Measurements from ENCODE around the gene WNT4.

The WNT4 gene

DNA sequence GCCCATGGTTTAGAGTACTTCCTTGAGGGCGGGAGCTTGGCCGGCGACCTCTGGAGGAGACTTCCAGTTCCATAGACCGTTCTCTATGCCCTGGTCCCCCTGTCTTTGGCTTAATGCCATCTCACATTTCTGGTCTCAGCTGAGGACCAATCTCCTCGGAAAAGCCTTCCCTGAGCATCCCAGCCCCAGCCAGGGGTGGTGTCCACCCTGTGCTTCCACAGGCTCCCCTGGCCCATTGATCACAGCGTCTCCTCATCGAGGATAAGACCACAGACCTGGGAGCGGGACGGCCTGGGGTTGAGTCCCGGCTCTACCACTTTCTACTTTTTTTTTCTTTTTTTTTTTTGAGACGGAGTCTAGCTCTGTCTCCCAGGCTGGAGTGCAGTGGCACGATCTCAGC, 14.5 kb downstream of the WNT4 start:
- no peak for DNase-seq

- no peak for DNase-seq
Measured at GRCh38 chr1:22127731-22128130, 15.2 kb downstream of the WNT4 start.

GRCh38 chr1:22127248-22127647, 15.6 kb downstream of the WNT4 start:
- no peak for DNase-seq

DNA sequence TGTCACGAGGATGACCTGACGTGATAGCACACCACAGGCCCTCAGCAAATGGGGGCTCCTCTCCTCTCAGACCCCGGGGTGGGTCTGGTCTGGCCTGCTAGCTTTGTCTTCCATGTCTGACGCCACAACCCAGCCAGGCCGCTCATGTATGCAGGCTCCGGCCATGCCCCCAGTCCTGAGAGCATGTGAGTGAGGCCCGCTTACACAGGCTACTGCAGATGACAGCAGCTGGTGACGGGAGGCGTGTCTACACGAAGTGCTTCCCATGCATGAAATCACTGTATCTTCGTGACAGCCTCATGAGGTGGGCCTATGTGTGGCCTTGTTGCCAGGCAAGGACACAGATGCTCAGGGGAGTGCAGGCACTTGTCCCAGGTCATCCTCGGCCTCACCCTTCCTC, 16.4 kb downstream of the WNT4 start:
- no peak for DNase-seq

DNA sequence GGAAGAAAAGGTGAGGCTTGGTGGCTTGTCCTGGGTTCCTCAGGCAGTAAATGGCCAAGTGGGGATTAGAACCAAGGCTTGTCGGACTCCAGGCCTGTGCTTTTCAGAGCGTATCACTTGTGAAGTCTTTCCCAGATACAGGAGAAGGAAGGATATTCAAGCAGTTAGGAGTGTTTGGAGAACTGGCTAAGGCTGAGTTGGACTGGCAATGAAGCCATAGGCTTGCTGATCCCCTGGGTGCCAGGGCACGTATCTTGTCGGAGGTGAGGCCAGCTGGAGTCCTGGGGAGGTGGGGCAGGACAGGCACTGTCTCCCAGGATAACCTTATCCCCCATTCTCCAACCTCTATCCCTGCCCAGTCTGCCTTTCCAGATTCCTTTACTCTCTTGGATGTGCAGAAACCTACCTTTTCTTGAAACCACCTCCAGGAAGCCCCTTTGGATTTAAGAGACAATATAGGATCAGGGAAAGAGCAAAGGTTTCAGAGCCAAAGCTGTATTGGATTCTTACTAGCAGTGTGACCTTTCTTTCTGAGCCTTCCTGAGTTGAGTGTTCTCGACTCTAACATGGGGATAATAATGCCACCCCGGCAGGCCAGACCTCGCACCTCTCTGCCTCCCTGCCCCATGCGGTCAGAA, 18.2 kb downstream of the WNT4 start:
- no peak for DNase-seq

DNA sequence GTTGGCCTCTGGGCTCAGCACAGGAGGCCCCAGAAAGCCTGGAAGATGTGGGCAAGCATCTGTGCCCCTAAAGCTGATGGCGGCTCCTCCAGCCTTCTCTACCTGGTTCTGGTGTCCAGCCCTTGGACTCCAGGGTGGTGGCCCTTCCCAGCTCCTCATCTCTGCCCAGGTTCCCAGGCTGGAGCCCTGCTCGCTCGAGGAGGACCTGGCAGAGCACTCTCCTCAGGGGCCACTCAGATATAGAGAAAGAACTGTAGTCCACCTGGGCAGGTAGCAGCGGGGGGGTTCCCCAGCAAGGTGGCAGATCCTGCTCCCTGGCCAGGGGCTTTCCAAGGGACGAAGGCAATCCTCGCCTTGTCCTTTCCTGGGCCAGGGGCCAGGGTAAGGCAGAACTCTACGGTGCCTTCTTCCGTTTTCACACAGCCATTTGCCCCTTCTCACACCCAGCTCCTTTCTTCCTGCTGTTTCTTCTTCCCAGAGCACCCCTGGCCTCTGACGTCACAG, 18.9 kb downstream of the WNT4 start:
- DNase-seq: no peak

- no peak for DNase-seq
Measured at GRCh38 chr1:22123071-22123390, 19.9 kb downstream of the WNT4 start.

DNA sequence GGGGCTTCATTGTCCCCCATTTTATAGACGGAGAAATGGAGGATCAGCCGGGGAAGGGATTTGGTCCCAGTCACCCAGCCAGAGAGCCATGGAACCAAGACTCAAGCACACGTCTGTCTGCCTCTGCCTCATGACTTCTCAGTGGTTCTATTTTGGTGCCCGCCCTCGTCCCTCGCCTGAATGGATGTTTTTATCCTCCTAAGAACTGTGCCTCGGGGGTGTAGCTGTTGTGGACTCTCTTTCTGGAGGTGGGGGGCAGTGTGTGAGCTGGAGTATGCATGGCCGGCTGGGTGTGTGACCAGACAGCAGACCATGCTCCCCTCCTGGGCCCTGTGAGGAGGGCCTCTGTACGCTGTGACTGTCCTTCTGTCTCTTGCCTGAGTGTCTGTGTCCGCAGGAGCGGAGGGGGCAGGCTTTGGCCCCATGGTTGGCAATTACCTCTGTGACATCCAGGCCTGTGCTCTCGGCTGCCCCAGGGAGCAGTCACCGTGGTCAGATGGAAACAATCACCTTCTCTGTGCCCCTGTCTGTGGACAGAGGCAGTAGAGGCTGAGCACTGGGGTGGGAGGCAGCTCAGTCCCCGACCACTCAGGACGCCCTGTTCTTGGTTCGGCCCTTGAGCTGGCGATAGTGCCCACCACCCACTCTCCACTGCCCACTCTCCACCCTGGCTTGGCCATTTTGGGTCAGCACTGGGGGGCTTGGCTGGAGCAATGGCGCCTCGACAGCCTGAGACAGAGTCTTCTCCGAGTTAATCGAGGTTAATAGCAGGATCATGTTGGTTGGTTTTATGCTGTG, 20.4 kb downstream of the WNT4 start:
- DNase-seq: no peak

- DNase-seq: no peak
Measured at GRCh38 chr1:22121421-22121911, 21.4 kb downstream of the WNT4 start.

GRCh38 chr1:22120469-22120790, 22.5 kb downstream of the WNT4 start:
- no peak for DNase-seq

DNA sequence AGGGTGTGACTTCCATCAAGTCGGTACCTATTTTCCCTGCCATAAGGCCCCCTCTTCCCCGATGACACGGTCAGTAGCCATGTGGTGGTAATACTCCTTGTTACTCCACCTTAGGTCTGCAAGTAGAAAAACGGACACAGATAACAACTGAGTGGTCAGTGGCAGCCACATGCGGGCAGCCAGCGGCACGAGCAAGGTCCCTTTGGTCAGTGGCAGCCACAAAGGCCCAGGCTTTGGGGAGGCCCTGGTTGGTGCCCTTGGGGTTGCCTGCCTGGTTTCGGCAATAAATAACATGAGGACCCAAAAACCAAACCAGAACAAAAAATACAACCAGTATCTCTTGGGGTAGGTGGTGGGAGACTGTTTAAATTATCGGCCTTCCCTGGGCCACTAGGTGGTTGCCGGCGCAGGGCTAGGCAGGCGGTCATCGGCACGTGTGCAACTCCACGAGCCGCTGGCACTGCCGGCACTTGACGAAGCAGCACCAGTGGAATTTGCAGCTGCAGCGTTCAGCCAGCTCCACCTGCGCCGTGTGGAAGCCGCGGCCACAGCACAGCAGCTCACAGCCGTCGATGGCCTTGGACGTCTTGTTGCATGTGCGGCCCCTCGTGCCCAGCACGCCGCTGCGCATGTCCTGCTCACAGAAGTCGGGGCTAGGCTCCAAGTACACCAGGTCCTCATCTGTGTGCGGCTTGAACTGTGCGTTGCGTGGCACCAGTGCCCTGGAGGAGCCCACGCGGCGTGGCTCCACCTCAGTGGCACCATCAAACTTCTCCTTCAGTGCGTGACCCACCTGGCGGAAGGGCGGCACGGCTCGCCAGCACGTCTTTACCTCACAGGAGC, 23.1 kb downstream of the WNT4 start:
- no peak for DNase-seq

DNA sequence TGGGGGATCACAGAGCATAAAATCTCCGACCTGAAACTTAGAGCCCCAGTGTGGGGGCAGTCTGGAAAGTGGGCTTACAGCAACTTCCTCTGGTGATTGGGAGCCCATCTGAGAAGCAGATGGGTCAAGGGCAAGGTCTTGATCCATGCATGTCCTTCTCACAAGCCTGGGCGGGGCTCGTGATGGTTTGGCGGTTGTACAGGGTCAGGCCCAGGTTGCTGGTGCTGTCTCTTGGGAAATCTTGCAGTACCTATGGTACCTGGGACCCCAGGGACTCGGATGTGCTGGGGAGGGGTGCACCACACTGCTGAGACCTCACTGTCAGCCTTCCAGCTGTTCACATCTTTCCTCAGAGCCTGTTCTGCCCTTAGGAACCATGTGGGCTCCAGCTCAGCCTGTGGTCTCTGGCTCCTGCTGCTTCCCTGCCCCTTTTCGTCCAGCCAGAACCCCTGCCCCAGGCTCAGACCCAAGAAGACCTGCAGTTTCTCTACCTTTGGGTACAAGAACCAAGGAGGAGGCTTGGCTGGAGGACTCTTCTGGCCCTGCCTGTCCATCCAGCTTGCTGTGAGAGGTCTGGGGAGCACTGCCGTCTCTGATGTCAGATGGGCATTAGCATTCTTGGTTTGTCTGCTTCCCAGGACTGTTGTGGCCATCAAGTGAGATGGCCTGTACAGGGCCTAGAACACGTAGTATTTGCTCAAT, 24.5 kb downstream of the WNT4 start:
- no peak for DNase-seq

DNA sequence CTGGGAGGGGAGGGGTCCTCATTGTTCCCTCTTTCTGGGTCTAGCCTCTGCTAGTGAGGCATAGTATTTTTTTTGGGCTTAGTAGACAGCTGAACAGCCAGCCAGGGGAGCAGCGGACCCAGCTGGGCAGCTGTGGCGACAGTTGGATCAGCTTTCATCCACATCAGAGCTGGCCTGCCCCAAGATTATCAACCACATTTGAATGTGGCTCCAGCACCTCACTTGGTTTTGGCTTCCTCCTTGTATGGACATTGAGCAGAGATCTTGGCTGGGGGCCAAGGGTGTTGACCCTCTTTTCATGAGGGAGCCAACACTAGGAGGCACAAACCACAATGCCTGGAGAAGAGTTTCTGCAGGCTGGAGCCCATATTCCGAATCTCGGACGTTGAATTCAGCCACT, 25.0 kb downstream of the WNT4 start:
- no peak for DNase-seq

DNA sequence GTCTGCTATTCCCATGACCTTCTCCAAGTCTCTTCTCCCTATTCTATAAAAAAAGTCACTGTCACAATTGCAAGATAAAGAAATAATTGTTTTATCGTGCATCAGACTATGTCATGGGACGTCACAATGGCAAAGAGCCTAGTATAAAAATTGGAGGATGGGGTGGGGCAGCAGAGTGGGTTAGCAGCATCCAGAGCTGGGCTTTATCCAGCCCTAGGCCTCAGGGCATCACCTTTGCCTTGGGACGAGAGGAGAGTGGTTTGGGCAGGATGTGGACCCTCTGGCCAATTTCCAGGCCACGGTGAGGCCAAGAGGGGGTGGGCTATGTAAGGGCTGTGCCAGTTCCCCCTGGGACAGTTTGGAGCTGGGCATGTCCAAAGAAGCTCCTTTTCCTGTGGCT, 25.7 kb downstream of the WNT4 start:
- no peak for DNase-seq

DNA sequence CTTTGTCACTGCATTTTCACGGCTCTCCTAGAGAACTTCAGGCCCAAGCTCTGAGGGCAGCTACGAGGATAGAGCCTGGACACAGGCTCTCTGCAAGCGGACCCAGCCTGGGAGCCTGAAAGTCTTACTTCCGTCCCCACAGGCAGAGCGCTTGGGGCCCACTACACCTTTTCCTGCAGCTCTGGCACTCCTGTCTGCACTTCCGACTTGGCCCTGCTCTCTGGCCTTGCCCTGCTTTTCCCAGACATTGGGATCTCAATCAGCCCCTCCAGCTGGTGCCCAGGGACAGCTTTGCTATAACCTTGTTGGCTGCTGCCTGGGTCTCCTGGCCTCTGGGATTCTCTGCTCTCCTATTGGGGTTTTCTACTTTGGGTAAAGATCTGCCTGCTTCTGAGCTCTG, 27.6 kb downstream of the WNT4 start:
- DNase-seq: no peak

DNA sequence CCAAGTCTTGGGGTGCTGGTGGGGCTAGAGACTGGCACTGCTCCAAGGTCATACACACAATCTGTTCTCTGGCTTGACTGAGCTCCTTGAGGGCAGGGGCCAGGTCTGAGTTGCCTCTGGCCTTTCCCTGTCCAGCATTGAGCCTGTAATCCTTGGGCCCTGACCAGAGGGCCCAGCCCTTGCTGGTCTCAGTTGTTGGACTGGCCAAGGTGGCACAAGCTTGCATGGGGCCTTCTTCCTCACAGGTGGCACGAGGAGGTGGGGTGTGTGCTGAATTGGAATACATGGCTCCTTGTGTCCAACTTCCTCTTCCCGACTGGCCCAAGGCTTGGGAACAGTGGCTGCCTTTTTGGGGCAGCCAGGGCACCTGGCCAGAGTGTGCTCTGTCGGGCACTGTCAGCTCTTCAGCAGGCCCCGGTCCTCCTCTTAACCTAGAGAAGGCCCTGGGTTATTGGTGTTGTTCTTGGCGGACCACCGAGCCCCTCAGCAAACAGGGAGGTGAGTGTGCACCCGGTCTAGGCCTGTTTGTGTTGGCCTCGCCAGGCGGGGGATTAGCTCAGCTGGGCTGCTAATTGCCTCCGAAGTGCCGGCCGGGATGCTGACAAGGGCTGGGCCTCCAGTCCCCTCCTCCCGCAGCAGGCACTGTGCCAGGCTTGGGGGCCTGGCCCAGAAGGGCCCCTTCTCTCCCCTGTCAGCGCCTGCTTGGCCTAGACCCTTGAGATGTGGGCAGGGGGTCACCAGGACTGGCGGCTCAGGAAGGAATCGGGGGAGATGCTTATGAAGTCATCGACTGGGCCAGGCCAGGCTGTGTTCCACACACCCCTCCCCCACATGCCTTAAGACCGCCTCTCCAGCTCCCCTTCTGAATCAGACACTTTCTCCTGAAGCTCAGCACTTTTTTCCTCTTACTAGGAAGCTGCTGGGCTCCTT, 28.5 kb downstream of the WNT4 start:
- no peak for DNase-seq

- DNase-seq: no peak
Measured at GRCh38 chr1:22112554-22112953, 30.3 kb downstream of the WNT4 start.

DNA sequence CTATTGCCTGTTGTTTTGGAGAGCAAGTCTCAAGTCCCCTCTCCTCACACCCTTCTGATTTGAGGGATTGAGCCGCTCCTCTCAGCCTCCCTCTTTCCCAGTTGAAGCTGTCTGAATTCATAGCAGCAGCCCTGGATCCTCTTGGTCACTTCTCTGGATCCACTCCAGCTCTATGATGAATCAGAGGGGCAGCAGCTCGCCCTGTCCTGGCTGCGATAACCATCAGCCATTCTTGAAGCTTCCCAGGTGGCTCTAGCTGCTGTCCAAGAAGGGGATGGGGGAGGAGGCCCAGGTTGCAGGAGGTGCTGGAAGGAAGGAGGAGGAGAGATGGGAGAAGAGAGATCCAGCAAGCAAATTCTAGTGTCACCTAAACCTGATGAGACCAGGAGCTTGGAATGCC, 31.3 kb downstream of the WNT4 start:
- DNase-seq: no peak

DNA sequence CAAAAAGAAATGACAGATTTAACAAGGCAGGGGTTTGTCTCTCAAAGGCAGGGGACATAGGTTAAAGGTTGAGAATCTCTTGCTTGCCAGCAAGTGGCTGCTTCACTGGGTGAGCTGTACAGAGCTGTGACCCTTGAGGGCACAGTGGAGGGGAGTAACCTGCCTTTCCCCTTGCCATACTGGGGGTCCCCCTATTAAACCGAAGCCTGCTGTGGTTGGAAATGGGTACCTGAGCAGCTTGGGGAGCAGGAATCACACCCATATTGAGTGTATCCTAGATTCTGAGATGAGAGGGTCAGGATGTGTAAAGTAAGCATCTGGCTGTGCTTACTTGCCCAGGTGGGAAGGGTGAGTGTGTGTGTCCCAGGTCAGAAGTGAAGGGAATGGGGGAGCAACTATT, 31.8 kb downstream of the WNT4 start:
- no peak for DNase-seq

DNA sequence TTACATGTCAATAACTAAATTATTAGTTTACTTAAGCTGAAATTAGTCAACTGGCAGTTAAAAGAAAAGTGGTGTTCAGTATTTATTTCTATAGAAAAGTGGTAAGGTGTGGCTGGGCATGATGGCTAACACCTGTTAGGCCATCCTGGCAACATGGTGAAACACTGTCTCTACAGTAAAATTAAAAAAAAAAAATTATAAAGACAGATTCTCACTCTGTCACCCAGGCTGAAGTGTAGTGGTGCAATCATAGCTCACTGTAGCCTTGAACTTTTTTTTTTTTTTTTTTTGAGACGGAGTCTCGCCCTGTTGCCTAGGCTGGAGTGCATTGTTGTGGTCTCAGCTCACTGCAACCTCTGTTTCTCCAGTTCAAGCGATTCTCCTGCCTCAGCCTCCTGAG, 32.9 kb downstream of the WNT4 start:
- DNase-seq: no peak

- no peak for DNase-seq
Measured at GRCh38 chr1:22108339-22109105, 34.4 kb downstream of the WNT4 start.
